Fibroblast of peridontal ligament (primary cell): Measurements from ENCODE around the gene SMYD1.

Experiments used
- DNase-seq: peaks from one replicate; pipeline ENCODE4 v3.0.0-alpha.2; 2010; ENCODE audit errors: extremely low read depth

SMYD1 gene

DNA sequence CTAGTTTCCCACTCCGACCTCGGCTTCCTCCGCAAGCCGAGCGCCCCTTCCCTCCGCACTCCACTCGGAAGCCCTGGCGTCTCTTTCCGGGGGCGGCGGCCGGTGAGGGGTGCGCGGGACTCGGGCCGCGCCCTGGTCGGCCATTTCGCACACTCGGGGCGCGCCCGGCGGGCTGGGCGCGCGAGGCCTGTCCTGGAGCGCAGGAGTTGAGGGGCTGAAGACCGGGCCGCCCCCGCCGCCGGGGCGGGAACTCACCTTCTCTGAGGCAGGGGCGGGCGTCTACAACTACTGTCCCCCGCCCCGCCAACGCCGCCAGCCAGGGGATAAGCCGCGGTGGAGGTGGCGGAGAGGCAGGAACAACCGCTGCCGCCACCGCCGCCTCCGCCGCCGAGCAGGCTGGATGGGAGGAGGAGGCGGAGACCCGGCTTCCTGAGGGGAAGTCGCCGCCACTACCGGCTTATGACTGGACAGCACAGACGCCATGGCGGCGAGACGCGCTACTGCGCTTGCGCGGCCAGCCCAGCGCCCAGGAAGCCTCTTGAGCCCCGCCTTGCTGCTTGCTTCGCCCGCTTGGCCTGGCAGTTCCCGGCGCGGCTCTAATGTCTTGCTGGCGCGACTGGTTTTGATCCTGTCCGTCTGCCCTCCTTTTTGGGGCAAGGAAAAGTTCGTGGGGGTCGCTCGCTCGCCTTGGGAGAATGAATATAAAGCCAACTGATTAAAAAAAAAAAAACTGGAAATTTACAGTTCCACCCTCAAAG, 12.1 kb upstream of the SMYD1 start, which contains the start of gene KRCC1:
Gene KRCC1, minus strand, starts transcription at position 413 of the 758 bp plus-strand sequence. CDS start 27,220 bp downstream, outside the sequence.
- peak; percentile 96 for DNase-seq

DNA sequence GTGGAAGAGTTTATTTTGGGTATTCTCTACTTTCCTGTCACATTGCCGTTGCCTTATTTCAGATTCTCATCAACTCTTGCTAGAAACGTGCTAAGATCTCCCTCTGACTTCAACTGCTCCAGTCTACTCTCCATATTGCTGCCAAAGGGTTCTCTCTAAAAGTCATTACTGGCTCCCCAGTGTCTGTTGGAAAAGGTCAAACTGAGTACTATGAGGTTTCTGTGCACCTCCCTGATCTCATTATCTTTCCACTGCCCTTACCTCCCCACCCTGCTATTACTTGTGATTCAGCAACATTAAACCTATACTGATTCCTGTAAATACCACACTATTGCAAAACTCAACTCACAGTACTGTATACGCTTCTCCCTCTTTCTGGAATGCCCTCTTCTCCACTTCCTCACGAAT, 10.2 kb upstream of the SMYD1 start:
- no peak for DNase-seq

DNA sequence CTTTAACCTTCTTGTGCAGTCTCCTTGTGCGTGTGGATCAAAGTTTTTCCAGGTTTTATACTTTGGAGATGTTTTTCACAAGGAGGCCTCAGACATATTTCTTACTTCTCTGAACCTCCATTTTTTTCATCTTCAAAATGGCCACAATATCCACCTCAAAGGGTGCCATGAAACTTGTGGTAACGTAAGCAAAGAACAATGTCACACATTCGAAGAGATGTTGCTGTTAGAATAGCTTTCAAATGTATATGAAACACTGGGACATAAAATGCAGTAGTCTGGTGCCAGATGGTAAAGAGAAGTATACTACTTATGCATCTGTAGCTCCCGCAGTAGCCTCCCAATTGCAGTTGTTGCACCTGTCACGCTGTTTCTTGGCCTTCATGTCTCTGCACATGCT, 9.4 kb upstream of the SMYD1 start:
- DNase-seq, result no peak

DNA sequence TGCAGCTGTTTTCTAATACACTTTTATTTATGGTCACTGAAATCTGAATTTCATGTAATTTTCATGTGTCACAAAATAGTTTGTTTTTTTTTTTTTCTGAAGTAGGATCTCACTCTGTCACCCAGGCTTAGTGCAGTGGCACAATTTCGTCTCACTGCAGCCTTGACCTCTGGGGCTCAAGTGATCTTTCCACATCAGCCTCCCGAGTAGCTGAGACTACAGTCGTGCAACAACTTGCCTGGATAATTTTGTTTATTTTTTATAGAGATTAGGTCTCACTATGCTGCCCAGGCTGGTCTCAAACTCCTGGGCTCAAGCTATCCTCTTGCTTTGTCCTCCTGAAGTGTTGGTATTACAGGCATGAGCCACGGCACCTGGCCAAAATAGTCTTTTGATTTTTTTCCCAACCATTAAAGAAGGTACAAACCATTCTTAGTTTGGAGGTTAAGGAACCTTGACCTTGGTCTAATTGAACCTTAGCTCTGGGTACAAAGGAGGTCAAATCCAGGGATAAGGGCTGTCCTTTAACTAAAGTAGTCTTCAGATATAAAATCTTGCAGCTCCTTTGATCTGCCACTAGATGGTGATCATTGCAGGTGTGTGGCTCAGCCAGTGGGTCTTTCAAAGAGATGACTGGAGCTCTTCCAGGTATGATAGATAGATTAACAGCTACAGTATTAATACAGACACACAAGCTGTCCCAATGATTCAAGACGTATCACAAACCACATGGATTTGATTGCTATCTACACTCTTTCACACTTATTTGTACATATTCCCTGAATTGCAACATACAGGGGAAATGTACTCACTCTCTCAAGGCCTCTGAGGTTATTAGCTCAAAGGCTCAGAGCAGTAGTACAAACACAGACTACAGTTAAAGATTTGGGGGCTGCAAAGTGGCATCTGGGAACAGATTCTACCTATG, 7.4 kb upstream of the SMYD1 start:
- DNase-seq, result peak; percentile 36

DNA sequence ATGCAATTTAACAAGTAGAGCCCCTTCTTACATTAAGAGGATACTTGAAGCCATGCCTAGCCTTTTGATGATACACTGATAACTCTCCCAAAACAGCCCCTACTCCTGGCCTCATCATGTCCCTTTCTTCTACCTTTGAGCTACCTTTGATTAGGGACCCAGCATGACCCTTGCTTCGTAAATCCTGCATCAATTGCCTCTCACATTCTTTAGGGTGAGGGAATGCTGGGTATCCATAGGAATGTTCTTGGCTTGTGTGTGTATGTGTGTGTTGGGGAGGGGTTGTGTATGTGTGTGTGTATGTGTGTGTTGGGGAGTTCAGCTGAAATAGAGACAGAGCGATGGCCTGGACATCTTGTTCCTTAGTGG, 6.7 kb upstream of the SMYD1 start:
- DNase-seq, result no peak

DNA sequence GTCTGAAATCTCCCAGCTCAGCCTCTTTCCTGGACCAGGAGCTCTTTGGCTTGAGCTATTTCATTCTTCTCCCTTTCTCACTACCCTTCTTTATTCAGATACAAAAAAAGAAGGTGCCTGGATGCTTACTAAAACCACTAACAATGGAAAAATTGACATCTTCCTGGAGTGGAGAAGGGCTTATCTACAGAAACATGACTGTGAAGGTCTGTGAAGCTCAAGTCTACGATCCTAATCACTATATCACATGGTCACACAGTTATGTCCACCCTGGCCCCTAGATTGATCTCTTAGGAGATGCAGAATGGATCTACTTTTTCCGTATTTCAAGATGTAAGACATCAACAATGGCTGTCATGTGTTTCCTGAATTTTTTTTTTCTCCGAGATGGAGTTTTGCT, 6.3 kb upstream of the SMYD1 start:
- DNase-seq, result no peak

DNA sequence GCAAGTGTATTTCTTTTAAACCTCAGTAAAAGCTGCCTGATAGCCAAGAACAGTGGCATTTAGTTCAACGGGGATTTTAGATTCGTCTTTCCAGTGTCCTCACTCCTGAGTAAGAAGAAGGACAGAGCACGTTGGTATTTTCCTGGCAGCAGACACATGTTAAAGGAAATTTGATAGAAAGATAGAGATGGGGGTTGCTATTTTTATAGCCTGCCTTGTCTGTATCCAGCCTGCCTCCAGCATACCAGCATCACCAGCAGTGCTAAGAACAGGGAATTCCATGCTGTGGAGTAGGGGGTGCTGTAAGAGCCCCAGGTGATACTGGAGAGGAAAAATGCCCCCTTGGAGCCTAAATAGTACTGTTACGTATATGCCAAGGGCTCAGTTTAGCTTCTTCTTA, 1.1 kb upstream of the SMYD1 start:
- DNase-seq, result no peak

DNA sequence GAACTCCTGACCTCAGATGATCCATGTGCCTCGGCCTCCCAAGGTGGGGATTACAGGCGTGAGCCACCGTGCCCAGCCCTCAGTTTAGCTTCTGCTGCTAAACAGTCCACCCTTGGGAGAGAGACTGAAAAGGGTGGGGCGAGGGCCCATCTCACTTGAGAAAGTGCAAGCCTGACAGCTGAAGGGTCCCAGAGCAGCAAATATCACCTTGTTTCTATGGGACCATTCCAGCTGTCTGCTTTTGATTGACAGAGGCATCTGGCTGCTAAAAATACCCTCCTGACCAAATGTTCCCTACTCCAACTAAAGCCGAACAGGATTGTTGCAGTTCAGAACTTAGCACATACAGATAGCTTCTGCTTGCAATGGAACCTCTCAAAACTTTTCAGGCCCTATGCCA, 436 bp upstream of the SMYD1 start:
- no peak for DNase-seq

DNA sequence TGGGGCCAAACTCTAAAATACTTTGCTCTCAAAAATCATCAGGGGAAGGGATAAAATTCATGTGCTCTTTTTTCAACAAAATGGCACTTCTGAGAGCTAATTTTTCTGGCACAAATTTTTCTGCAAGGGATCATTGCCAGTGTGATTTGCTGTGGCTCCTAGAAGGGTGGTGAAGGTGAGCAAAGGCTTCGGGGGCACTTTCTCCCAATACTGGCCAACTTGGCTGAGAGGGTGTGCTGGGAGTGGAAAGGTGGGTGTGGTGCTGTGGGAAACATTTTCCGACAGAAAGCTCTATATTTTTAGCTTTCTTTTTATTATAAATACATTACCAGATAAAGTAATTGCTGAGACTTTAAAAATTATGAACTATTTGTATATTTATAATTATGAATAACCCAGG, 419 bp downstream of the SMYD1 start:
- DNase-seq, result no peak

DNA sequence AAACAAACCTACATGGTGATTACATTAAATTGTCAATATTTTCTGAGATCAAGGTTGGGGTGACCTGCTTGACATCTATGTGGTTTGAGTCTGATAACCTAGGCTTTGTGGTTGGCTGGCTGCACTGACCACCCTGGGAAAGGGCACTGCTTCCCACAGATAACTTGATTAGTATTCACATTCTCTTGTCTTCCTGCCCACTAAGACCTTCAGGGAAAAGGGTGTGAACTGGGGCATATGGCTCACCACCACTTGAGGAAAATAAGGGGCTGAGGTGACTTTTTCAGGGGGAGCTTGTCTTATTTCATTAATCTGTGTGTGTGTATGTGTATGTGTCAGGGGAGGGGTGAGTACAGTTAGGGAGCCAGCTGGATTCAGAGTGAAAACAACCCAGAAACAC, 1.5 kb downstream of the SMYD1 start:
- DNase-seq, result no peak

DNA sequence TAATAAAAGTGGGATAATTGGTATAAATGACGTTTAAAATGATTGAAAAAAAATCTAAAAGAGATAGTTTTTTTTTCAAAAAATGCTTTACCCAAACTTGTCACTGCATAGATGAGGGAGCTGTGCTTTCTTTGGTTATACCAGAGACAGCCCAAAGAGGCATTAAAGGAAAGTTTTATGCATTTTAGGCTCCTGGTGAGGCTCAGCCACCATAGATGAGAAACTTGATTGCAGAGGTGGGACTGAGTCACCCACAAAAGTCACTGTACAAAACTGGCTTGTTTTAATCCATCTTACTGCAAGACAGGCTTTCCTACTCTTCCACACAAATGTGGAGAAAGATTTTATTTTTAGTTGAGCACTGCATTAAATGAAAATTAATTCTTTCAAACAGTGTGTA, 2.4 kb downstream of the SMYD1 start:
- DNase-seq, result no peak

DNA sequence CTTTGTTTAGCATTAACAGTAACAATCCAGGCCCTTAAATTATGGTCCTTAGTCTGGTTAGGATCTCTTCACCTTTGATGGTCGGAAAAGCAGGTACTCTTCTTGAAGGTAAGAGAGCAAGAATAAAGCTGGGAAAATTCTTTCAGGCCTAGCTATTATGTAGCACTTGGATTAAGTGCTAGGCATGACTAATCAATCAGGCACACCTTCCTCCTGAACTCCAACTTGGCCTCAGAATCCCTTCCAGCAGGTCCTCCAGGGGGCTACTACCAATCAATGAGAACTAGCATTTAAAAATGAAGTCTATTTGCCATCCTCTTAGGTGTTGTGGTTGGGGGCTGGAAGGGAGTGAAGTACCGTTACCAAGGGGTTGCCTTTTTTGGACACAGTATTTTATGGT, 3.7 kb downstream of the SMYD1 start:
- no peak for DNase-seq

DNA sequence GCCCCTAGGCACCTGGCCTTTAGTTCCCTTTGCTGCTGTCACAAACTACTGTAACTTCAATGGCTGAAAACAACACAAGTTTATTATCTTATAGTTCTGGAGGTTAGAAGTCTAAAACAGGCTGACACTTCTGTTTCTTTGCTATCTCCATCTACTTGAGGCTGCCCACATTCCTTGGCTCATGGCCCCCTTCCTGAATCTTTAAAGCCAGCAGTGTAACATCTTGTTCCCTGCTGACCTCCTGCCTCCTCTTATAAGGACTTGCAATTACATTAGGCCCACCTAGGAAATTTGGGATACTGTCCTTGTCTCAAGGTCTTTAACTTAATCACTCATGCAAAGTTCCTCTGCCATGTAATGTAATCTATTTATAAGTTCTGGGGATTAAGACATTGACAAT, 6.5 kb downstream of the SMYD1 start:
- no peak for DNase-seq

DNA sequence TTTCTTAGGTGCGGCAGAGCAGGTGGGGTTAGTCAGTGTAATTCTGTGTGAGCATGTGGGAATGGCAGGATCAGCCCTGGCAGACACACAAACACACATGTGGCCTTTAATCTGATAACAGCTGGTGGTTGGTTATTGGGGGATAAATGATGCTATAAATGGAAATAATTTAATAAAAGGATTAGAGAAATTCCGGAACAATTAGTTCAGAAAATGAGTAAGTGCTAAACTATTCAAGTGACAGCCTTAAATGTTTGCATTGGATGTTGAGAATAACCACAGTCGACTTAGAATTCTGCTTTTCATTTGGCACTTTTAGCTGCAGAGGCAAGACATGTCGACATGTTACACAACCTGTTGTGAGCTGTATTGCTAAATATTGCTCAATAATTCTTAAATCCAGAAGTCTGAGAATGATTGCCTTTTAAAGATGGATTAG, 7.2 kb downstream of the SMYD1 start:
- peak; percentile 33 for DNase-seq

DNA sequence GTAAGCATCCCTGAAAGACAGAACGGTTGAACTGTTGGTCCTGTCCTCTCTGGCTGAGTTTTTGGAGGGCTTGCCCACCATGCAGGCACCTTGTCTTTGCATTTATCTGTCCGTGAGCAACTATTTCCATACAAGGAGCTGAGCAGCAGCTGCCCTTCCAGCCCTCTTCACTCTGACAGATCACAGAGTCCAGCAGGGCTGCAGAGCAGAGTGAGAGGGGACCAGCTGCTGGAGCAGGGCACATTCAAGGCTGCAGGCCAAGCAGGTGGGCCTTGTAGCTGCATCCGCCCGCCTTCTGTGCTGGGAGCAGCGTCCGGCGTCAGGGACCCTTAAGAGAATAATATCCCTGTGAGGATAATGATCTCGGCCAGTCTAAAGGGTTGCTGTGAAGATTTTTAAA, 9.5 kb downstream of the SMYD1 start:
- no peak for DNase-seq

DNA sequence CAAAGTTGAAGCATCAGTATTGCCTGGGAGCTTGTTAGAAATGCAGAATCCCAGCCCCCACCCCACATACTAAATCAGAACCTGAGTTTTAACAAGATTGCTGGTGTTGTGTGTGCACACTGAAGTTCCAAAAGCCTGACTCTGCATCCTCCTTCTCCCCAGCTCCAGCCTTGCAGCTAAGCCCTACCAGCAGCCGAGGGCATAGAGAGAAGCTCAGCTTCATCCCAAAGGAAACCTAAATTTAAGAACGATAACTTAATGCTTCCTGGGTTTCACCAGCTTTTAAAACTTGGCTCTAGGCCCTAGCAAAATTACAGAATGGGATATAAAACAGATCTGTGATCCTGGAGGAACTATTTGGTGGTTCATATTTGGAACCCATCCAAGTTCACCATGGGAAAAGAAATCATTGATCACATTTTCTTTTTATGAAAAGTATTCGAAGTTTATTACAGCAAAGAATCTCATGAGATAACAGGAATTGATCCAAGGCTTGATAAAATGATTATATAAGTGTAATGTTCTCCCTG, 11.1 kb downstream of the SMYD1 start:
- no peak for DNase-seq

DNA sequence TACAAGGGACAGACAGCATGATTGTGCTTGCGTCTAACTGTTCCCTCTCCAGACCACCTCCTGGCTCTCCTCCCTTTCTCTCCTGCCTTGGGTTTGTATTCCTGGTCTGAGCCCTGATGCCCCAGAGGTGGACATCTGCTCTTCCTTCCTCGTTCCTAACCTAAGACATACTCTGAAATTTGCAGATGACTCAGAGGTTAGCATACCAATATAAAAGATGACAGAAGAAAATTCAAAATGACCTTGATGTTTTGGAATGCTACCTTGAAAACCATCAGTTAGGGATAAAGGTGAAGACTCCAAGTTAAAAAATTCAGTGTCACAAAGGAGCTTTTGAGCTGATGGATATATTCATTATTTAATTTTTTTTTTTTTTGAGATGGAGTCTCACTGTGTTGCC, 12.9 kb downstream of the SMYD1 start:
- DNase-seq, result no peak

DNA sequence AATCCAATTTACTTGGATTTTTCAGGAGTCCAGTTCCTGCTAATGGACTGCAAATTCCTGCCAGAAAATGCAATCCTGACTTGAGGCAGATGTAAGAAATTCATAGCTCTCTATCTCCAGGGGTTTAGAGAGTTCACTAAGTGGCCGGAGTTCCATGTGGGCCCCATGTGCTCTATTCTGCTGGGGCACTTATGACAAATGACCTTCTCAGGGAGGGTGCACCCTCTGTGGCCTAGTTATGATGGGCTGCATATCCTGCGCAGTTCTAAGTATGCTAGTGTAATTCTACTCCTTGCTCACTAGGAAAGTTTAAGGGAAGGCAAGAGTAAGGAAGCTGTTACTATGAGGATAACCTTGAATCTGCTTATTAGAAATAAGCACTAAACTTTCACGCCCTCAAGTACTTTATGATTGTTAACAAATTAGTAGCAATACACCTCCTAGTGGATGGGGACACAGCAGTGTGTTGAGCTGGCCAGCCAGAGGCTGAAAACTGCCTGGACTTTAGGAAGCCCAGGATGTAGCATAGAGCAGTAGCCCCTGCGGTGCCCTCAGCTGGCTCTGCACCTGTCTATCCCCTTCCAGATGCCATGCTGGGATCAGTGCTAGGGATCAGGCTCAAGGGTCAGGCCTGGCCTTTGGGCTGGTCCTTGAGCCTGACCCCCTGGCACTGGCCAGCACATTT, 14.4 kb downstream of the SMYD1 start:
- DNase-seq, result no peak

DNA sequence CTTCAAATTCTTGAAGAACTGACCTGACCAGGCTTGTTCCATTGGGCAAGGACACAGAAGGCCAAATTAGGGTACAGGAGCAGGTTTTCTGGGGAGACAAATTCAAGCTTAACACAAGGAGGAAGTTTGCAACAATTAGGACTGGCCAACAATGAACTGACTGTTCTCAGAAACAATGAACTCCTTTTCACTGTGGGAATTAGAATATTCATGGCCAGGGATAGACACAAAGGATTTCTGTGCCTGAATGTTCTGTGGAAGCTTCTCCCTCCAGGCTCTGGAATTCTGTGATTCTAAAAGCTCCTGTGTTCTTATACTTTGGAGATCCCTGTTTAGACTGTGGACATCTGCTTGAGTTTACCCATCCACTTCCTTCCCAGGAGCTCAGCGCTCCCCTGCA, 15.2 kb downstream of the SMYD1 start:
- DNase-seq, result no peak

DNA sequence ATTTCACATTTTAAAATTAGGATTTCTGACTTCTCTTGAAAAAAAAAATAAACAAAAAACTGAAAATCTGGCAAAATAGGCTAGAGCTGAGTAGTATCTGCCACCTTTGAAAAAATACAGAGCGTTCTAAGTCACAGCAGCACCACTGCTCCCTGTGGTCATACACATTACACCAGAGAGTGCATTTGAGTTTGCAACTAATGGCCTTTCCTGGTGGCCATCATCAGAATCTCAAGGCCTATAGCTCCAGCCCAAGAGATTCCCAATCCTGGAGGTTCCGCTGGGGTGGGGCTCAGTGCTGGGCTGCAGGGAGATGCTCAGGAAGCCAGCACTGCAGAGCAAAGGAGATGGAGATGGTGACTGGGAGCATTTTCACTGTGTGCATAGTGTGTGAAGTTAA, 17.5 kb downstream of the SMYD1 start:
- no peak for DNase-seq

DNA sequence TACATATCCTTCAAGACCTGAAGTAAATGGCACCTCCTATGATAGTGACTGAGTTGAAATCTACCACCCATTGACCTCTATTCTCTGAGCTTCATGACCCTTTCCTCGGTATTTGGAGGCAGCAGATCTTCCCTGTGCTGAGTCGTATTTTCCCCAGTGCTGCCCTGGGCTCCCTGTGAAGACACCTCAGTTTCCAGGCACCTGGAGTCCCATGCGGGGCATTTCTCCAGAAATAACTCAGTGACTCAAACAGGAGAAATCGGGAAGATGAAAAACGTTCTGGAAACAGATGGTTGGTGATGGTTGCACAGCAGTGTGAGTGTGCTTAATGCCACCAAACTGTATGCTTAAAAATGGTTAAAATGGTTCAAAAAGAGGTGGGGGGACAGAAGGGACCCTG, 18.0 kb downstream of the SMYD1 start:
- no peak for DNase-seq

DNA sequence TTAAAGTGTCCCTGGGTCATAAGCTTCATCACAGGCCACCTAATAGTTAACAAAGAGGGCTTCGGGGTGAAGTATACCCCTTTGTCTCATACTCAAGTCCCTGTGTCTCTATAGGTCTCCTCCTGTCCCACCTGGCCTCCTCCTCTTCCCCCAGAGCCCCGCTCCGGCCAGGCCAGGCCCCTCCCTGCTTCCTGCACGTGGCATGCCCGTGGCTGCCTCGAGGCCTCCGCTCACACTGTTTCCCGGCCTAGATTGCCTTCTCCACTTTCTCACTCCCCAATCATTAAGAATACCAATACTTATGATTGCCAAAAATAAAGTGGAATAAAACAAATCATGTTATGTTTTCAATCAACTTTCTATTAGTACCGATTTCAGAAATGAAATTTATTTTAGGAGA, 18.8 kb downstream of the SMYD1 start:
- DNase-seq, result no peak
